Measurements from ENCODE around the gene BMERB1.
"Not testable (repeated sequence)": the region's sequence is repeated elsewhere in the genome, so short reads cannot be mapped to it uniquely, and the experiment has no call there.

The BMERB1 gene

DNA sequence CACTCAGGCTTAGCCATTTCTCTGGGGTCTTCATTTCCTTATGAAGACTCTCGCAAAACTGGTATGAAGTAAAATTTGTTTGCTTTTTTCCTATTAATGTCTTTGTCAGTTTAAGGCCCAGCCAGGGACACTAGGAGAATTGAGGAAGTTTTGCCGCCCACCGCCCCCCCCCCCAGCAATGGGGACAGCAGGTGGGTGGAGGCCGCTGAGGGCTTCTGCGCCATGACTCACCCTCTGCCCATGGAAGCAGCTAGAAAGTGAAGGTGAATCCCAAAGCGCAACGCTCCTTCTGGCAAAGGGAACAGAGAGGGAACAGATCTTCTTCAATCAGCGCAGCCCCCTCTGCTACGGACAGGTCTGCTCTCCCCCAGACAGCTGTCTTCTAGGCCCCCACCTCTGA, 158.8 kb downstream of the BMERB1 start:
- no peak for DNase-seq (ENCODE audit: low read depth in 2 of 2)

GRCh38 chr16:15594711-15595320, 160.4 kb downstream of the BMERB1 start:
- DNase-seq (ENCODE audit: low read depth in 2 of 2) = no peak

DNA sequence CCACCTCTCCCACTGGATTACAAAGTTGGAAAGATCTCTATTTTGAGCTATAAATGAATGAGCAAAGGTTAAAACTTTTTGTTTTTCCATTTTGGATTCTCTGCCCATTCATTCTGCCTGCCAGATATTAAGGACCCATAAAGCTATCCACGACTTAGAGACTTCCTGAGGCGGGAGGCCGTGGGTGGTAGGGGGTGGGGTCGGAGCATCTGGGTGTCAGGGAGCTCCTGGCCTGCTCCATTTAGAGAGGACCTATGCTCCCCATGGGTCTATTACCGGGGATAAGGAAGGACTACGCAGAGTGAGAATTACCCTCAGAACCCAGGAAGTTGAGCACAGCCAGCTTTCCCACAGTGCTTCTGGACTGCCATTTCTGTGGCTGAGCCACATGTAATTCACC, 162.7 kb downstream of the BMERB1 start:
- DNase-seq (ENCODE audit: low read depth in 2 of 2) = no peak

- DNase-seq (ENCODE audit: low read depth in 2 of 2) = no peak
Measured at GRCh38 chr16:15597822-15598647, 163.6 kb downstream of the BMERB1 start.

DNA sequence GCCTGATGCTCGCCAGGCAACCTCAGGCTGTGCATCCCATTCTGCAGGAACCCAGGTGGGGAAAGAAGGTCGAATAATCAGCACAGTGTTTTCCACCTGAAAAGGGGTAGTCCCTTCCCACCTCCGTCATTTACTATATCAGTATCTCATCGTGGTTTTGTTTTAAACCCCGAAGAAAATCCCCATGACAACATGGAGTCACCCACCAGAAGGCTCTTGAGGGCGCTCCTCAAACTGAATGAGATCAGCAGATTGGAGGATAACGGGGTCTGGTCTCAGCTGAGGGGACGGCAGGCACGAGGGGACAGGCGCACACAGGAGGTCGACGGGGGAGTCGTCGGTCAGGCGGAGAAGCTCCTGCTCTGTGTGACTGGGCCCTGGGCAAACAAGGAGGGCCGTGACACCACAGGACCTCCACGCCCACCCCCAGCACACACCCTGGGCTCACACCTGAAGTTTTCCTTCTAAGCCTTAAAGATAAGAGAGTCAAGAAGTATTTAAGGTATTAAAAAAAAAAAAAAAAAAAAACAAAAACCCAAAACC, 164.3 kb downstream of the BMERB1 start:
- DNase-seq (ENCODE audit: low read depth in 2 of 2) = no peak

DNA sequence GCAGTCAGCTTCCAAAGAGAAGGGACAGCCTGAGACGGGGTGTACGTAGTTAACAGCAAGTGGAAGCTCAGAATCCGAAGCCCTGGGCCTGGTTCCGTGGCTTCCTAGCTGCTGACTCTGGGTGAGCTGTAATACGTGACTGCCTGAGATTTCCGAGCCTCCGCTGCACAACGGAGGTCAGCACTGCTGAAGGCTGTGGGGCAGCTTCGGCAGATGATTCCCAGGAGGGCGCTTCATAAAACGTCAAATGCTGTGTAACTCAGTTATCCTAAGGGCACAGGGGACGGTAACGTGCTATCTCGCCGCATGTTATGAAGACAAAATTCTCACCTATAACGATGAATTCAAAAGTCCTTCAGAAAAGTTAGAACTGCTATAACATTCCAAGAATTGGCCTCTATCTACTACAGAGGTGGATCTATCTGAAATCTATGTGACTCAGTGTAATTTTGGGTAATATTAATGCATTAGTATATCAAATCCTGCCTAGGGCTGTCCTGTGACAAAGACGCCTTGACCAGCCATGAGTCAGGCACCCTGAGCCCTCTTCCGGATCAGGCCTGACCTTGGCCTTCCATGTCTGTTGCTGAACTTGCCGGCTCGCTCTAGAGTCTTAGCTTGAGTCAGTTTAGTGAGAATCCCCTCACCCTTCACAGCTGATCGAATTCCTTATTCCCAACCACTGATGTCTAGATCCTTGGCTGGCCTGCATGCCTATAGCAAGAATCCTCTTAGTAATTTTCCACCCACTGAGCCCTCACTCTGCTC, 165.1 kb downstream of the BMERB1 start:
- DNase-seq (ENCODE audit: low read depth in 2 of 2) = no peak

DNA sequence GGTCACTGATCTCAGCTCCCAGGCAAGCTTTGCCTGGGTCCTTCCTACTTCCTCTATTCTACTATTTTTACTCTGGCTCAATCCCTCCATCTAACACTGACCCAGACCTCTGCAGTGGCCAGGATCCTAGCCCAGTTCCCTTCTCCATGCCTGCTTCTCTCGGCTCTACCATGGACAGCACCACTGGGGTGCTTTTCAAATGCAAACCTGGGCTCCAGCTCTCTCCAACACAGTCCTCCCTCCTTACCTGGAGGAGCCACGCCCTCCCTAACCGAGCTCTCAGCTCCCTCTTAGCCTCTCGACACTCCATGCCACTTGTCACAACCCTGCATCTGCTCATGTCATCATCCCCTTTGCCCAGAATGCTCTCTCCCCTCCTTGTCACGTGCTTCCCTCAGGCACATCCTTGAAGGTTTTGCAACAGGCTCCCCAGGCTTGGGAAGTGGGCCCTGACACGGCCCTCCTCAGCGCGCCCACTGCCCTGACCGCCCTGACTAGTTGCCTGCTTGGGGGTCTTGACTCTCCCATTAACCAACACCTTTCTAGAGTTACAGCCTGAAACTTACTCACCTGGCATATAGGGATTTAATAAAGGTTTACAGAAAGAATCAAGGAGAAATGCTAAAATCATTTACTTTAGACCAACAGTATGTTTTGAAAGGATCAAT, 167.0 kb downstream of the BMERB1 start:
- no peak for DNase-seq (ENCODE audit: low read depth in 2 of 2)

- DNase-seq (ENCODE audit: low read depth in 2 of 2) = no peak
Measured at GRCh38 chr16:15602285-15603044, 168.1 kb downstream of the BMERB1 start.

DNA sequence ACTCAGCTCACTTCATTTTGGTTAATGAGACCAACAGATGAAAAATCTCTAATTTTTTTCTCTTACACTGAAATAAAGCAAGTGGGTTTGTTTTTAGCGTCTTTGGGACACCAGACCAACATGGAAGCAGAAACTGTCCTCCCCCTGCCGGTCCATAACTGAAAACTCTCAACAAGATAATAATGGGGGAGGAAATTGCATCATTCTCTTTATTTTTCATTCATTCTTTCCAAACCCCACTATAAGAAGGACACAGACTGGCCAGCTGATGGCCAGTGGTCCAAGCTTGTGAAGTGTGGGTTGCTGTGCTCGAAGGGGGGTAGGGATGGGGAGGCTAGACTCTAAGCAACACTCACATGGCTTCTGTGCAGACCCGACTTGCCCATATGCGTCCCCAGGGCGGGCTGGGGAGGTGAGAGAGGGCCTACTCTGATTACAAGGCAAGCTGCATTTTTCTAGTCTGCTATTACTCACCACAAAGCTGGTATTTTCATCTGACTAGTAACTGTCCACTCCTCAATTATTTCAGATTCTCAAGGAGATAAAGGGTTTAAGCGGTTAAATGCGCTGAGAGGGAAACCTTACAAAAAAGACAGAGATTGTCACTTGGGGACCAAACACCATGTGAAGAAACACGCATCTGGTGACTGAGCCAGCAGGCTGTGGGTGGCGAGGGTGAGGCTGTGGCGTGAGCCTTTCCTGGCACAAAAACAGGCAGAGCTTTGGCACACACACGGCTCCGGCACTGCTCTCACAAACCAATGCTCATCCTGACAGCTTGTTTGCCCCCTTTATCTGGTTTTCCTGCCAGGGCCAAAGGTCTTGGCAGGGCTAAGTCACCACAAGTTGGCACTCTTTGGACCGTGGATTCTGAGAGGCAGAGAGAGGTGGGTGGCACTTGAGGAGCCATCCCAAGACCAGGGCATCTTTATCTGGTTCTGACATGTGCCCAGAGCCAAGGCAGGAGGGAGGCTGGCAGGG, 170.4 kb downstream of the BMERB1 start:
- DNase-seq (ENCODE audit: low read depth in 2 of 2) = no peak

GRCh38 chr16:15605839-15606517, 171.6 kb downstream of the BMERB1 start:
- no peak for DNase-seq (ENCODE audit: low read depth in 2 of 2)

DNA sequence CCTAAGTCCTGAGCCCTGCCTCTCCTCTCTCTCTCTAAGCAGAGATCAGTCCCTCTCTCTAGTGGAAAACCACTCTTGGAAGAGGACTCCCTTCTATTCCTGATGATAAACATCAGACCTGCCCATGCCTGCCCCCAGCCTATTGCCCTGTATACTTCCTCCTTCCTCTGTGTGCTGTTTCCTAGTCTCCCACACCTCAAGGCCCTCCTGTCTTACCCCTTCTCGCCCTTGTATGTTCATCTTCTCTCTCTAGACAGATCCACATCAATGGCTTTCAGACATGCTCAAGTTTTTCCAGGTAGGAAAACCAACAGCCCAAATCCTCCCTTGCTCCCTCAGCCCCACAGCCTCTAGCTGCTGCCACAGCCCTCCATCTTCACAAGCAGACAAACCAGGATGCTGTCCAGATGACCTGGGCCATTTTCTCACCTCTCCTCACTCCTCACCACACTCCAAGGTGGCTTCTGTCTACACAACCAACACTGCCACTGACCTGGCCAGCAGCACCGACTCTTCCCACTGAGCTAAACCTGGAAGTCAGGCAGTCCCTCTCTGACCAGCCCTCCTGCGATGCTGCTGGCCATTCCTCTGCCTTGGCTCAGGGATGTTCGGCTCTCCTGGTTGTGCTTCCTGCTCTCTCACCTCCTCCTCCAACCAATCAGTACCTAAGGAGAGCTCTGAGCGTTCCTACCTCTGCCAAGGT, 172.3 kb downstream of the BMERB1 start:
- DNase-seq (ENCODE audit: low read depth in 2 of 2) = no peak

DNA sequence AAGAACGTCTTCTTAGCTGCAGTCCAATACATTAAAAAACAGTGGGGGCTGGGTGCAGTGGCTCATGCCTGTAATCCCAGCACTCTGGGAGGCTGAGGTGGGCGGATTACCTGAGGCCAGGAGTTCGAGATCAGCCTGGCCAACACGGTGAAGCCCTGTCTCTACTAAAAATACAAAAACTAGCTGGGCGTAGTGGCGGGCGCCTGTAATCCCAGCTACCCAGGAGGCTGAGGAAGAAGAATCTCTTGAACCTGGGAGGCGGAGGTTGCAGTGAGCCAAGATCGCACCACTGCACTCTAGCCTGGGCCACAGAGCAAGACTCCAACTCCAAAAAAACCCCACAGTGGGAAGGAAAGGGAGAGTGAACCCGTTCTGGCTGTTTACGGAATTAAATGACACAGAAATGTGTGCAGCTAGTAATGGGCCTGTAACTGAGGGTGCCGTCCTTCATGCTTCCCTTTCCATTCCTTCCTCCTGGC, 172.9 kb downstream of the BMERB1 start:
- DNase-seq (ENCODE audit: low read depth in 2 of 2) = not testable (repeated sequence)

DNA sequence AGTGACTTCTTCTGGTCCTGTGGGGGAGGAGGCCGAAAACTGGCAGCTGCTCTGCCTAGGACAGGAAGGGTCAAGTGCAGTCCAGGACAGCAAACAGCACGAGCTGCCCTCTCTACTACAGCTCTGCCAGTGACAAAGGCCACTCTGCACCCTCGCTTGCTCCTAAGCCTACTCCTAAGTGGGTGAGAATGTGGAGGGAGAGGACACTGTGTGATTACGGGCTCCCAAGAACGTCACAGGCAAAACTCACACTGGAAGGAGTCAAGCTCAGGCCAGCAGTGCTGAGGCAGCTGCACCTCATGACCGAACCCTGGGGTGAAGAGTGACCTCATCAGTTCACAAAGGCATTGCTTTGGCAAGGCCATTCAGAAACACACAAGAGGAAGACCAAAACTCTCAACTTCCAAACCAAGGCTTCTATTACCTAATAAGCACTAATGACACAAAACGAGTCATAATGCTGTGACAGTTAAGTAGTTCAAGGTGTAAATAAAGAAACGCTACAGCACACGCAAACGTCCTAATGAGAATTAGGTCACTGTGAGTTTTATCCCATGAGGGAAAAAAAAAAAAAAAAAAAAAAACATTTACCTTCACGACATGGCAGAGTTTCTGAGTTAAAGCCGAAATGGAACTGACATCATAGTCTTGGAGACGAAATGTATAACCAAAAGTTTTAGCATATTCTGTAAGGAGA, 173.5 kb downstream of the BMERB1 start:
- DNase-seq (ENCODE audit: low read depth in 2 of 2) = no peak

GRCh38 chr16:15608398-15609285, 174.3 kb downstream of the BMERB1 start:
- DNase-seq (ENCODE audit: low read depth in 2 of 2) = no peak

DNA sequence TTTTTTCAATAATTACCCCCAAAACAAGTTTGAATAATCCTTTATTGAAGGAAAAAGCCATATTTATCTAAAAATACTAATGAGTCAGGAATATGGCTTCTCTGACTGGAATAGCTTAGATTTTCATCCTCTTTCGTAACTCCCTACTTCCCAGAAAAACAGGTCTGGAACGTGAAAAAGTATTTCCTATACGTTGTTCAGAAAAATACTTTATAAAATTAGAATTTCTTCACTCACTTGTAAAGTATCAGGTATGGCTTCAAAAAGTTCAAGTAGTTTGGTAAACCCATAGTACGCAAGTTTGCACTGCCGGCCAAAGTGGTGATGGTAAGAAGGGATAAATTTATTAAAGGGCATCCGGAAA, 174.9 kb downstream of the BMERB1 start:
- no peak for DNase-seq (ENCODE audit: low read depth in 2 of 2)

DNA sequence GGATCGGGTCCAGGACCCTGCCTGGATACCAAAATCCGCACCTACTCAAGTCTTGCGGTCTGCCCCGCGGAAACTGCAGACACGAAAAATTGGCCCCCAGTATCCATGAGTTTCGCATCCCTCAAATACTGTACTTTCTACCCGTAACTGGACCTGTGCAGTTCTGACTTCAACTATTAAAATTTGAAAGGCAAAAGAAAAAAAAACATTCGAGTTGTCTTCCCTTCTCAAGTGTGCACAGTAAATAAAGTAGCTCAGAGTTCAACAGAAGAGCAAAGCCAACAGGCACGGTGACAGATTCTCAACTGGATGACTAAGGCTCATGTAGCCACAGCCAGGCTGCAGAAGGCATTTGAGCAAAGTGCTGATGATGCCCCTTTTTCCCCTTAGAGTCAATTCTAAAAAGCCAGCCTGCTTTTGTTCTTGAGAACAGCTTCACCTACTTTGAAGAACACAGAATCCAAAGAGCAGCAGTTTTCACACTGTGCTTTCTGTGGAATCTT, 176.0 kb downstream of the BMERB1 start:
- DNase-seq (ENCODE audit: low read depth in 2 of 2) = no peak

DNA sequence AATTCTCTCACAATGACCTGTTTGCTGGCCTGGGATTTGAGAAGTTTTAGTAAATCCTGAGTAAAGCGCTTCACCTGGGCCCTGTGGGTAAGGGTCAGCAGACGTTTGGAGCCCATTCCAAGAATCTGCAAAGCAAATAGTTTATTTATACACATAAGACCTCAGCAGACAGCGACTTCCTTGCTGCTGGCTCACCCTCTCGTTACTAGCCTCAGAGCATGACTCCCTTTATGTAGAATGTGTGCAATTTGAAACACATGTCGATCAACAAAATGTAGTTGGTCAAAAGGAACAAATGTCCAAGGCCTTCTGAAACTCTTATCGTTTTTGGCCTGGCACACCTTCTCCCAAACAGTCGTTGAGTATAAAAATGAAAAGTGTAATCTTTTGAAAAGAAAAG, 177.2 kb downstream of the BMERB1 start:
- DNase-seq (ENCODE audit: low read depth in 2 of 2) = no peak

Measured in stimulated activated CD4-positive, alpha-beta T cell treated with anti-CD3 and anti-CD28 coated beads, Interleukin-15, amount 100 ng/mL, for 48 hours (primary cell).